ENCODE measurements around the gene NFX1.
"Not testable (repeated sequence)": the region's sequence is repeated elsewhere in the genome, so short reads cannot be mapped to it uniquely, and the experiment has no call there.

- TF ChIP-seq CTCF, POLR2A (IDR thresholded peaks at IDR 0.05): not testable (repeated sequence)
Observed at GRCh38 chr9:33386998-33387397, 96.7 kb downstream of the NFX1 start.

Data from breast epithelium (tissue), 3 donors.